Thoracic aorta (tissue), 2 donors: ENCODE data around the gene FPR1. TPM values are rescaled to one million over a fixed set of nuclear protein-coding genes. Genes with fewer than 3 reads are reported as not detected.

Experiments used
- ATAC-seq: fragments of 150-250 bp; one replicate; pipeline ENCODE4 v1.8.0; 2017; ENCODE audit warnings: low read depth; ENCODE audit not compliant: insufficient number of reproducible peaks, low FRiP score
- DNase-seq: peaks from one replicate; pipeline ENCODE4 v3.0.0-alpha.2; 2020; ENCODE audit warnings: low spot score
- H3K27ac ChIP-seq, 2 donors: fragments of 200-600 bp; sonication (generic); 1 replicate in 1 of 2; 2 replicates in 1 of 2; pipeline ENCODE4 v1.5.1; 2016; ENCODE audit warnings: mild to moderate bottlenecking in 2 of 2, moderate library complexity in 2 of 2
- H3K27me3 ChIP-seq: fragments of 200-600 bp; sonication (generic); replicated peaks from 2 replicates; pipeline ENCODE4 v1.6.0; 2016; ENCODE audit warnings: mild to moderate bottlenecking; ENCODE audit not compliant: insufficient read depth
- H3K36me3 ChIP-seq: fragments of 200-600 bp; sonication (generic); one replicate; pipeline ENCODE4 v1.5.1; 2016
- H3K4me1 ChIP-seq, 2 donors: fragments of 200-600 bp; sonication (generic); 1 replicate in 1 of 2; 2 replicates in 1 of 2; pipeline versions ENCODE4 v1.5.1 to v1.6.0; 2016; ENCODE audit warnings: low read depth in 2 of 2, mild to moderate bottlenecking in 1 of 2; ENCODE audit not compliant: control insufficient read depth in 1 of 2
- H3K4me3 ChIP-seq: fragments of 200-600 bp; sonication (generic); 2 replicates; pipeline ENCODE4 v1.5.1; 2016; ENCODE audit warnings: mild to moderate bottlenecking
- H3K9me3 ChIP-seq: fragments of 200-600 bp; sonication (generic); 2 replicates; pipeline ENCODE4 v1.5.1; 2016
- CTCF ChIP-seq: fragments of 200-600 bp; sonication (generic); IDR thresholded peaks from one replicate; pipeline ENCODE4 v1.5.1; 2019; ENCODE audit warnings: antibody characterized with exemption
- total RNA-seq, 2 donors: library from RNA; depleted of rRNA; stranded (reverse); fragments of >200 nt; gene quantifications; one replicate each; pipeline versions ENCODE4 v1.1.0 to v1.2.3, GENCODE V29; 2016

Gene FPR1
- total RNA-seq, 2 donors from 2014 or later: 30.2 to 39.3 TPM

GRCh38 chr19:51706296-51706695, 45.4 kb downstream of the FPR1 start:
- Histone ChIP-seq H3K9me3 (no peaks in the 10 kb centered on the region), H3K27me3 (no peaks in the 10 kb centered on the region), H3K4me3 (no peak overlapping the region), H3K27ac (no peak overlapping the region), H3K4me1 (peaks cover 15 to 35% of the 10 kb centered on the region in 2 donors), H3K36me3 (no peaks in the 10 kb centered on the region)
- no peak for DNase-seq
- no peak for ATAC-seq
- TF ChIP-seq CTCF: no peak

GRCh38 chr19:51704626-51705025, 47.1 kb downstream of the FPR1 start:
- no peaks in the 10 kb centered on the region for H3K9me3 ChIP-seq
- no peaks in the 10 kb centered on the region for H3K27me3 ChIP-seq
- no peak for DNase-seq
- TF ChIP-seq CTCF: no peak
- peak overlapping the region; percentile 82 for H3K4me3 ChIP-seq
- peak overlapping the region; percentile 89 to 91 for H3K27ac ChIP-seq
- no peaks in the 10 kb centered on the region for H3K36me3 ChIP-seq
- H3K4me1 ChIP-seq: peaks cover 15 to 35% of the 10 kb centered on the region in 2 donors
- no peak for ATAC-seq

- peak; percentile 96 for DNase-seq
- TF ChIP-seq CTCF: peak; percentile 34
- no peaks in the 10 kb centered on the region for H3K9me3 ChIP-seq
- peak overlapping the region; percentile 82 for H3K4me3 ChIP-seq
- H3K36me3 ChIP-seq: no peaks in the 10 kb centered on the region
- peak overlapping the region; percentile 89 to 91 for H3K27ac ChIP-seq
- no peaks in the 10 kb centered on the region for H3K27me3 ChIP-seq
- peak; percentile 93 for ATAC-seq
- peaks cover 15 to 35% of the 10 kb centered on the region in 2 donors for H3K4me1 ChIP-seq
Measured at GRCh38 chr19:51703575-51704515, 47.8 kb downstream of the FPR1 start.

- DNase-seq: no peak
- Histone ChIP-seq H3K27me3 (no peaks in the 10 kb centered on the region), H3K4me1 (peaks cover 15 to 35% of the 10 kb centered on the region in 2 donors), H3K9me3 (no peaks in the 10 kb centered on the region), H3K4me3 (peak overlapping the region; percentile 82), H3K36me3 (no peaks in the 10 kb centered on the region), H3K27ac (peak overlapping the region; percentile 89 to 91)
- no peak for TF ChIP-seq CTCF
- ATAC-seq: no peak
Measured at GRCh38 chr19:51702825-51703574, 48.7 kb downstream of the FPR1 start.
